ENCODE data around the gene DRGX.

The DRGX gene

GRCh38 chr10:49360271-49361177 lies 35.4 kb downstream of the DRGX start:
- DNase-seq, result peak; percentile 21 to 55

DNA sequence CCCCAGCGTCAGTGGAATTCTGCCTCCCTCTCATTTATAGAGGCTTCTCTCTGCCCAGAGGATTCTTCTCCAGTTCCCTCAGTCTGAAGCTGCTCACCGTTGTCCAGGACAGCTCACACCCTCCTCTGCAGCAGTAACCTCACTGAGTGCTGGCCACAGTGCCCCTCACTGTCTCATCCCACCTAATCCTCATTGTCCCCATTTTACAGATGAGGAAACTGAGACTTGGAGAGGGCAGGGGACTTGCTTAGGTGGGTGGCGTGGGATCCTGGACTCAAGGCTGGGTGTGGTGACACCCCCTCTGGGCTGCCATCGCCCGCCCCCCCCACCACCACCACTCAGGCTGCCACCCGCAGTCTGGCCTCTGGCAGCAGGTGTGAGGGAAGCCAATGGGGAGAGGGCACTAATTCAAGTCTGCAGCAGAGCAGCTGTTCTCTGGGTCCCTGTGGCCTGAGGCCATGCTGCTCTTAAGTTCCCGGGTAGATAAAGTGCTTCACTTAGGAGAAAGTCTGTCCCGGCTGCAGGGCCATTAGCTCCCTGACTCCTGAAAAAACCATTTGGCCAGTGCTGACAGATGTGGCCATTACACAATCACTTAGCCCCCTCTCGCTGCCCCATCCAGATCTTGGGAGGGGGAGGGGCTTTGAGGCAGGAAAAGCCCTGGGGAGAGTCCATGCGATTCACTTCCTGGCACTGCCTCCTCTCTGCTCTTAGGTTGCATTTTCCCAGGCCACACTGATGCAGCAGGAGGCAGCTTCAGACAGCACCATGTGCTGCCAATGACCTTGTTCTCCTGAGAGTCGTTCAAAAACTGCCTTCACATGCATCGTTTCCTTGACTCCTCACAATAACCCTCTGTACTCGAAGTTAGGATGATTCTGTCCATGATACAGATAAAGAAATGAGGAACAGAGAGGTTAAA lies 36.3 kb downstream of the DRGX start:
- DNase-seq, result peak in 1 of 2 experiments; percentile 55

DNA sequence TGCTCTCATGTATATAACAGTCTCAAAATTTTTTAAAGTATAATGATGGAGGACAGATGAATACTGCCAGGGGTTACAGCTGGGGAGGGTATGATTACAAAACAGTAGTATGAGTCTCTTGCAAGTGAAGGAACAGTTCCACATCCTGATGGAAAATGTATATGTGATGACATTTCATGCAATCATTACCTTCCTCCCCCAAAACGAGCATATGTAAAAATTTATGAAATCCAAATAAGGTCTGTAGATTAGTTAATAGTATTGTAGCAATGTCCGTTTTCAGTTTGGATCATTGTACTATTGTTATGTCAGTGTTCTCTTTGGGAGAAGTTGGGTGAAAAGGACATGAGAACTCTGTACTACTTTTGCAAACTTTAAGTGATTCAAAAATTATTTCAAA lies 38.0 kb downstream of the DRGX start:
- DNase-seq, result no peak

DNA sequence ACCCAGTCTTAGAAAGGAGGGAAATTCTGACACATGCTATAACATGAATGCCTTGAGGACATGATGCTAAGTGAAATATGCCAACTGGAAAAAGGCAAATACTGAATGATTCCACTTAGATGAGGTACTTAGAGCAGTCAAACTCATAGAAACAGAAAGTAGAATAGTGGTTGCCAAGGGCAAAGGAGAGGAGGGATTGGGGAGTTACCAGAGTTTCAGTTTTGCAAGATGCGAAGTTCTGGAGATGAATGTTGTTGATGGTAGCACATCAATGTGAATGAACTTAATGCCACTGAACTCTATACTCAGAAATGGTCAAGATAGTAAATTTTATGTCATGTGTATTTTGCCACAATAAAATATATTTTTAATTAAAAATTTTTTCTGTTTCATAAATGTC lies 38.9 kb downstream of the DRGX start:
- no peak for DNase-seq

GRCh38 chr10:49356181-49356580 lies 39.7 kb downstream of the DRGX start:
- peak in 1 of 2 experiments; percentile 25 for DNase-seq

DNA sequence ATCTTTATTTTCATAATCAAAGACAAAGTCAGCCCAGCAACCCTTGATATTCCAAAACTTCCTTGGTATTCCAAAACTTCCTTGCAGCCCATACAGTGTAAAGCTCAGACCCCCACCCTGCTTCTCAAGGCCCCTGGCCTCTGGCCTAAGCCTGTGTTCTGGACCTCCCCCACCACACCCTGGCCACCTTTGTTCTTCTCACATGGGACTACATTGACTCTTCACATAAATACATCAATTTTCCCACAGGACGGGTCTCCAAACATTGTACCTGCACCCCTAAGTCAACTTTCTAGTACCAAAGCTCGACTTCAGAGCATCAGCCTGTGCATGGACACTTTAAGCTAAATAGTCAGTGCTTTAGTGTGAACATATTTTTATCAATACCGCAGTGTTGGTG lies 40.7 kb downstream of the DRGX start:
- DNase-seq, result no peak

DNA sequence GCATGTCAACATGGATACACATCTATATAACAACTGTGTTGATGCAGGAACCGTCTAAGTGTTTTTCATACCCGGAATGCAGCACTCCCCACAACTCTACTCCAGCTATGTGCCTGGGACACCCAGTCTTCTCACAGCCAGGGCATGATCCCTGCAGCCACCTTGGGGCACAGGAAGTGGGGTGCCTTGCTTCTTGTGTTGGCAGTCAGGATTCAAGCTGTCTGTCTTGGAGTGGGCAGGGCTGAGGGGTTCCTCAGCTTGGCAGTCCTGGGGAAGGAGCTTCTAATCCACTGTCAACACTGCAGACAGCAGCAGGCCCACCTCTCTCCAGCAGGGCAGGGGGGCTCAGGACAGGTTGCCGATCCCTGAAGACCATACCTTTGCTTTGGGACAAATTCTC lies 41.3 kb downstream of the DRGX start:
- DNase-seq, result no peak

DNA sequence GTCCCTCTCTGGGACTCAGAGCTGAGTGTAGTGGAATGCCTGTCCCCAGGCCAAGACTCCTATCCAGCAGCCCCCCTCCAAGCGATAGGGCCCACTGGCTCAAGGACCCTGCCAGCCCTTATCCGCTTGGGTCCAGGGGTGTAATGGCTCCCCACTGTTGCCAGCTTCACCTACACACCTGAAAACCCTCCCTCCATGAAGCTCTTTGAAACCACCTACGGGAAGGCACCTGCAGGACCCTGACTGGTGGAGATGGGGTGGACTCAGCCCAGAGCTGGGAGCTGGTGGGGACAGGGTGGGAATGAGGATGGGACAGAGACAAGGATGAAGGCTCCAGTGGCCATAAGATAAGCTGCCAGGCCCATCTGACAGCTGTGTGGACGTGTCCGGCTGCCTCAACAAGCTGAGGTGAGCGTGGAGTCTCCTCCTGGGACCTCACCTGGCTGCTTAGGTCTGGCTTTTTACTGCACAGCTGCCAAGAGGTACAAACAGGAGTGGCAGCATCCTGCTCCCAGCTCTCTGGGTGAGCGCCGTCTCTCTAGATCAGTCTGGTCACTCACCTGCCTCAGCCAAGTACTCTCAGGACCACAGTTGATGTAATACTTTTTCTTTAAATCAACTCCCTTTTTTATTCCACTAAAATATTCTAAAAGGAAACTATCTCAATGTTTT lies 41.9 kb downstream of the DRGX start:
- no peak for DNase-seq

DNA sequence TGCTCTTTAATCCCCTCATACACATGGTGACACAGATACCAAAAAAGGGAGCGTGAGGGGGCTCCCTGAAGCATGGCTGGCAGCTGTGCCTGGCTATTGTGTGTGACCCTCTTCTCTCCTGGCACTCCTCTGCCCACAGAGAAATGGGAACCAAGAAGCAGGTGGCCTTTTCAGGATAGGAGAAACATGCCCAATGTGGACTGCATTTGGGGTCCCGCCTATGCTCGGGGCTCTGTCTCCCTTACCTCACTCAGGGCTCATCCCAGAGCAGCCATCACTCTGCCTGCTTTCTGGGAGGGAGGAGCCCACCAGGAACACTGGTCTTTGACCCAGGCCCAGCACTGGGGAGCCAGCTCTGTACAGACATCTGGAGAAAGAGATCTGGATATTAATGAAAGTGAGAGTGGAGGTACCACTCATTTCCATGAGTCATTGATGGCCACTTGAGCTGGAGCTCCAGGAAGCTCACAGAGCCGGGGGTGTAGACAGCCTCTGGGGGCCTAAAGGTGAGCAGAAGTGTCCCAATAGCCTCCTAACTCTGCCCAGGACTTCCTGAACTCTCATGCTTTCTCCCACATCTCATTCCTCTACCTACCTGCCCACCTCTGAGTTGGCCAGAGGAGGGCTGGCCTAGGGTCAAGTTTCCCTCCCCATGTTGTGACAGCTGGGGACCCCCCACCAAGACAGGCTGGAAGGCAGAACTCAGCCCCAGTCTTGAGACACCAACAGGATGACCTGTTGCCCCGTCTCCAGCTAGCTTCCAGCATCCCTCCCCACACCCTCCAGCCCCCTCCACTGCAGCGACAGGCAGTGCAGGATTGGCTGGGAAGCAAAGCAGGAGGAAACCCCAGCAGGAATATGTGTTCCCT lies 42.6 kb downstream of the DRGX start:
- no peak for DNase-seq

DNA sequence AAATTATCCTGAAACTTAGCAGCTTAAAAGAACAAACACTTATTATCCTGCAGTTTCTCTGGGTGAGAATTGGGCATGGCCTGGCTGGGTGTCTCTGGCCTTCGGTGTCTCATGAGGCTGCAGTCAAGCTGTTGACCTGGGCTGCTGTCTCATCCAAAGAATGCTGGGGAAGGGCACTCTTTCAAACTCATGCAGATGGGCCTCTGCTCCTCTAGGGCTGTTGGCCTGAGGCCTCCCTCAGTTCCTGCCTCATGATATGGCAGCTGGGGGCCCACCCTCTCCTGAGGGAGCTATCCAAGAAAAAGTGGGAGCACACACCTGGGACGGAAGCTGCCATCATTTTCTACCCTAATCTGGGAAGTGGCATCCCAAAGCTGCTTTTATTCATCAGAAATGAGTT lies 43.6 kb downstream of the DRGX start:
- DNase-seq, result no peak

DNA sequence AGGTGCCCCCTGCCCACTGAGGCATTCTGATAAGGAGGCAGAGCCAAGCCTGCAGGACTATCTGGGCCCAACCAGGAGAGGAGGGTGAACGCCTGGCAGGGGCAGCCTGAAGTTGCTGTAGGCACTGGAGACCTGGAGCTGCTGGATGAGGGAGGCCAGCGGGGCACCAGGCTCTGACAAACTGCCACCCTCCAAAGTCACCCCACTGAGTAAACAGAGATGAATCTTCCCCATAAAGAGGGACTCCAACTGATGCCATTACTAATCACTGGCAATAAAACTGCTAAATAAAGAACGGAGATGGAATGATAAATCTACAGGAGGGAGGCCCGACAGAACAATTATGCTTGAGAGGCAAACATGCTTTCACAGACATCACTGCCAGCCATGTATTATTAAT lies 44.2 kb downstream of the DRGX start:
- DNase-seq, result no peak

GRCh38 chr10:49350846-49351532 lies 44.9 kb downstream of the DRGX start:
- no peak for DNase-seq

DNA sequence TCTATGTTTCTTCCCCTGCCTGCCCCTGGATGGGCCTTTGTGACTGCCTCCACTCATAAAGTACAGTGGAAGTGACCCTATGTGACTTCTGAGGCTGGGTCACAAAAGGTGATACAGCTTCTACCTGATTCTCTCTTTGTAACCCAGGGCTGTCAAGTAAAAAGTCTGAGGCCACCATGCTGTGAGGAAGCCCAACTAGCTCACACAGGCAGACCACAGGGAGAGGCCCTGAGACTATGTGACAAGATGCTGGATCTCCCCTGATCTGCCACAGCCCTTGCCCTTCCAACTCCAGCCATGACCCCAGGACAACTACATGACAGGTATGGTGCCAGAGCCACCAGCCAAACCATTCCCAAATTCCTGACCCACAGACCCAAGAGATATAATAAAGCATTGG lies 45.8 kb downstream of the DRGX start:
- no peak for DNase-seq

GRCh38 chr10:49349390-49349789 lies 46.5 kb downstream of the DRGX start:
- DNase-seq, result no peak

DNA sequence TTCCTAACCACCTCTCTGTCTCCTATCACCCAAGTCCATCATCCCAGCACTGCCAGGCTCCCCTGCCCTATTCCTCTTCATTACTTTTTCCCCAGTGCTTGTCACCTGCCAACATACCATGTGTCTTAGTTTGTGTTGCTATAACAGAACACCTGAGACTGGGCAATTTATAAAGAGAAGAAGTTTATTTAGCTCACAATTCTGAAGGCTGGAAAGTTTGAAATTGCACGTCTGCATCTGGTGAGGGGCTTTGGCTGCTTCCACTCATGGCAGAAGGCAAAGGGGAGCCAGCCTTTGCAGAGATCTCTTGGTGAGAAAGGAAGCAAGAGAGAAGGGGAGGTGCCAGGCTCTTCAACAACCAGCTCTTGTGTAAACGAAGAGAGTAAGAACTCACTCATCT lies 47.3 kb downstream of the DRGX start:
- DNase-seq, result no peak

- DNase-seq, result no peak
These were observed 48.1 kb downstream of the DRGX start for GRCh38 chr10:49347827-49348226.

DNA sequence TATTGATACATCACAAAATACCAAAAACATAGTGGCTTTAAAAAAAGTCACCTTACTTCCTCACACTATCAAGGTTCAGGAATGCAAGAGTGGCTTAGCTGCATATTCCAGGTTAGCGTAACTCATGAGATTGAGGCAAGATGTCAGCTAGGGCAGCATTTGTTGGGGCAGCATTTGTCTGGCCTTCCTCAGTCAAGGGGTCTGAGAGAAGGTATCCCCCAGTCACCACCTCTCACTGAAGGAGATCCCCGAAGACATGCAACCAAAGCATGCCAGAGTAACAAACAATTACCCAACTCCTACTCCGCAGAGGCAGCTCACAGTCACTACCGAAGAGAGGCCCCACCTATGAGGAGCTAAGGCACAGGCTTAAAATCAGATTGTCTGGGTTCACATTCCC lies 48.5 kb downstream of the DRGX start:
- no peak for DNase-seq

- no peak for DNase-seq
These were observed 51.0 kb downstream of the DRGX start for GRCh38 chr10:49344840-49345239.

- DNase-seq, result no peak
These were observed 57.3 kb downstream of the DRGX start for GRCh38 chr10:49338604-49339003.

GRCh38 chr10:49335364-49335972 lies 60.4 kb downstream of the DRGX start:
- DNase-seq, result no peak

GRCh38 chr10:49334964-49335363 lies 60.9 kb downstream of the DRGX start:
- no peak for DNase-seq

Data from NCI-H446 (cell line).